ENCODE measurements around the gene SGCD.

The SGCD gene

GRCh38 chr5:156694598-156694997 lies 367.6 kb downstream of the SGCD start:
- no peak for DNase-seq (ENCODE audit: low spot score)

- no peak for DNase-seq (ENCODE audit: low spot score)
Observed at GRCh38 chr5:156695774-156696173, 368.8 kb downstream of the SGCD start.

GRCh38 chr5:156698323-156698722 lies 371.4 kb downstream of the SGCD start:
- DNase-seq (ENCODE audit: low spot score) = no peak

GRCh38 chr5:156699147-156699546 lies 372.2 kb downstream of the SGCD start:
- no peak for DNase-seq (ENCODE audit: low spot score)

- no peak for DNase-seq (ENCODE audit: low spot score)
Observed at GRCh38 chr5:156704139-156704538, 377.2 kb downstream of the SGCD start.

GRCh38 chr5:156706631-156707030 lies 379.7 kb downstream of the SGCD start:
- no peak for DNase-seq (ENCODE audit: low spot score)

GRCh38 chr5:156707750-156708149 lies 380.8 kb downstream of the SGCD start:
- DNase-seq (ENCODE audit: low spot score) = no peak

GRCh38 chr5:156715287-156715686 lies 388.3 kb downstream of the SGCD start:
- no peak for DNase-seq (ENCODE audit: low spot score)

GRCh38 chr5:156716591-156717380 lies 389.8 kb downstream of the SGCD start:
- DNase-seq (ENCODE audit: low spot score) = no peak

- no peak for DNase-seq (ENCODE audit: low spot score)
Observed at GRCh38 chr5:156718985-156719384, 392.0 kb downstream of the SGCD start.

GRCh38 chr5:156722358-156722757 lies 395.4 kb downstream of the SGCD start:
- no peak for DNase-seq (ENCODE audit: low spot score)

GRCh38 chr5:156735477-156735876 lies 408.5 kb downstream of the SGCD start:
- DNase-seq (ENCODE audit: low spot score) = no peak

- no peak for DNase-seq (ENCODE audit: low spot score)
Observed at GRCh38 chr5:156741516-156741915, 414.6 kb downstream of the SGCD start.

- DNase-seq (ENCODE audit: low spot score) = no peak
Observed at GRCh38 chr5:156753846-156754245, 426.9 kb downstream of the SGCD start.

- no peak for DNase-seq (ENCODE audit: low spot score)
Observed at GRCh38 chr5:156755421-156756087, 428.6 kb downstream of the SGCD start.

- no peak for DNase-seq (ENCODE audit: low spot score)
Observed at GRCh38 chr5:156758011-156758791, 431.2 kb downstream of the SGCD start.

GRCh38 chr5:156759156-156759555 lies 432.2 kb downstream of the SGCD start:
- DNase-seq (ENCODE audit: low spot score) = no peak

- DNase-seq (ENCODE audit: low spot score) = no peak
Observed at GRCh38 chr5:156762771-156763170, 435.8 kb downstream of the SGCD start.

GRCh38 chr5:156764176-156764971 lies 437.4 kb downstream of the SGCD start:
- DNase-seq (ENCODE audit: low spot score) = no peak

- no peak for DNase-seq (ENCODE audit: low spot score)
Observed at GRCh38 chr5:156774273-156774672, 447.3 kb downstream of the SGCD start.

GRCh38 chr5:156778139-156778706 lies 451.3 kb downstream of the SGCD start:
- no peak for DNase-seq (ENCODE audit: low spot score)

GRCh38 chr5:156778752-156779151 lies 451.8 kb downstream of the SGCD start:
- DNase-seq (ENCODE audit: low spot score) = no peak

All from NAMALWA (cell line).